GM18526 (cell line): ENCODE data around the gene SDK1.

Source experiments
- POLR2A ChIP-seq: IDR thresholded peaks from 3 replicates; pipeline ENCODE4 v1.6.1; 2011; ENCODE audit not compliant: insufficient read length; ENCODE audit errors: extremely low read depth

SDK1 gene

GRCh38 chr7:4018601-4019316, 717.7 kb downstream of the SDK1 start:
- TF ChIP-seq POLR2A = no peak

DNA sequence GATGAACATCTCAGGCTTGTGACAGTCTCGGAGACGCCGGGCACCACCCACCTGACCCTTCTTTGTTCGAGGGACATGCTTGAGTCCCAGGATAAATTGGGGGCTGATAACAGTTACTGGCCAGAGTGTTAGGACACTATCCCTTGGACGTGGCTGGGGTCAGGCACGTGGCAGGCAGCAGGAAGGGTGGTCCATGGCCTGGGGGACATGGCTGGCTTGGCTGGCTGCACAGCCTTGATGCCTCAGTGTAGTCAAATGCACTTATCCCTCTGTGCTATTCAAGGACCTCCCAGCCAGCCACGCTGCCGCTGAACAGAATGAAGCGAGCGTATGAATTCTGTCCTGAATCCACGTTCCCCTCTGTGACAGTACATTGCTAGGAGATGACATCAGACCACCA, 719.0 kb downstream of the SDK1 start:
- no peak for TF ChIP-seq POLR2A

GRCh38 chr7:4021413-4021812, 720.4 kb downstream of the SDK1 start:
- no peak for TF ChIP-seq POLR2A

- no peak for TF ChIP-seq POLR2A
These were observed 721.2 kb downstream of the SDK1 start for GRCh38 chr7:4022265-4022664.

DNA sequence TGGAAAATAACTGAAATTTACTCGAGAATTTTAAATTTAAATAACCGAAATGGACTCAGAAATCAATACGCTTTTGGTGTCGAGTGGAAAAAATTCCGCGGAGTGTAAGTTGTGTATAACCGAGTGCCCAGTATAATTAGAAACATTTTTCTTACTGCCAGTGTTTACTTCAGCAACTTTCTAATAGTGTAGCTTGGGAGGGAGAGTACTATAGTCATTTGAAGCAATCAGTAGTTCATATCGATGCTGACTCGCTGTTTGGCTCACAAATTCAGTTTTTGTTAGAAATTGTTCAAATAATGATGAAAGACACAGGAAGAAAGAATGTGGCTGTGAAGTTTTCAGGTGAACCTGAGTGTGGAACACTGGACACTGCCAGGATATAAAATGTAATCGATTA, 722.5 kb downstream of the SDK1 start:
- TF ChIP-seq POLR2A = no peak

DNA sequence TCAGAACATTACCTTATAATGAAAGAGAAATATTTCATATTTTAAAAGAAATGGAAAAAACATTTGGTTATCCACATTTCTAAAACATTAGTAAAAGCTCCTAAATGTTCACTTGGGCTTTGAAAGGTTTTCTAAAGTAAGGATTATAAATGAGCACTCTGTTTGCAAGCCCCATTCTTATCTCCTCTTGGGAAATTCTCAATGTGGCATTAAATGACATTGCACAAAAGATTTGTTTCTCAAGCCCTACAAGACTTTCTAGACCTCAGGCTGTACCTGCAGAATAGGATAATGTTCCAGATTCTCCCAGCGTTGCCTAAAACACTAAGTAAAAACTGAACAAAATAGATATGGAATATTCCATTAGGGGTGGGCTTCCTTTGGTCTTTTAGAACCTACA, 723.1 kb downstream of the SDK1 start:
- no peak for TF ChIP-seq POLR2A

- no peak for TF ChIP-seq POLR2A
These were observed 723.8 kb downstream of the SDK1 start for GRCh38 chr7:4024806-4025205.

DNA sequence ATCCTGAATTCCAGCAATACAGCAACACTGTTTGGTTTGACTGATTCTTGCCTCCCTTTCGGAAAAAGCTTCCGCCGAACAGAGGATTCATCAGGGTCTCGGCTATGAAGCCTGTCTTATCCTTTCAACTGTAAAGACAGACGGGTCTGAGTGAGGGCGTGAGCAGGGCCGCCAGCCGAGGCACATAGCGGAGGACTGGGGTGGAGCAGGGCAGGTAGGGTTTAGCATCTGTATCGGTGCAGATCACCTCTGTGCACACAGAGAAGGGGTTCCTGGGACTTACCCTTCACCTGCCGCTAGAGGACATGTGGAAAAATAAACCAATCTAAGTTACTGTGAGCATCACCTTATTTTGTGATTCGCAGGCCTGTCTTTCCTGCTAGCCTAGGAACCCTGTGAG, 724.2 kb downstream of the SDK1 start:
- no peak for TF ChIP-seq POLR2A

GRCh38 chr7:4025694-4026615, 724.9 kb downstream of the SDK1 start:
- no peak for TF ChIP-seq POLR2A

DNA sequence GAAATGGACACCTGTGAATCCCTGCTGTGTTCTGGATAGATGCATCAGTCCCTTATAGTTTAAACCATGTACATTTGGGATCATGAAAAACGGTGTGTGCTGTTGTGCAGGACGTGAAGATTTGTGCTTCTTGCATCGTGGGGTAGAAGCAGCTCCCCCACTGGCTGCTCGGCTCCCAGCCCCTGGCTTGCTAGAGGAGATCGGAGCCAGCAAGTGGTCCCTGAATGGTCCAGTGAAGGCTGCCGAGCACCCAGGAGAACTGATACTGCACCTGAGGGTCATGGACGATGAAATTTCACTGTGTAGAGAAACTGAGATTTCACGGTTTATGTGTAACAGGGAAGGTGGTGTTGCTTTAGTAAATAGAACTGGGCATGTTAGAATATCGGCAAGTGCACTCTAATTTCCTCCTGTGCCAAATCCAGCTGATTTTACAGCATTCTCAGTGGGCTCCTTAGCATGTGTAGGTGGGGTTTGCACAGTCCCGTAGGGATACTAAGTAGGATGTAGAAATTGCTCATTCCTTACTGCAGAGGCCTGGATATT, 726.0 kb downstream of the SDK1 start:
- no peak for TF ChIP-seq POLR2A

GRCh38 chr7:4028221-4028620, 727.2 kb downstream of the SDK1 start:
- TF ChIP-seq POLR2A = no peak

- no peak for TF ChIP-seq POLR2A
These were observed 728.9 kb downstream of the SDK1 start for GRCh38 chr7:4029941-4030340.

DNA sequence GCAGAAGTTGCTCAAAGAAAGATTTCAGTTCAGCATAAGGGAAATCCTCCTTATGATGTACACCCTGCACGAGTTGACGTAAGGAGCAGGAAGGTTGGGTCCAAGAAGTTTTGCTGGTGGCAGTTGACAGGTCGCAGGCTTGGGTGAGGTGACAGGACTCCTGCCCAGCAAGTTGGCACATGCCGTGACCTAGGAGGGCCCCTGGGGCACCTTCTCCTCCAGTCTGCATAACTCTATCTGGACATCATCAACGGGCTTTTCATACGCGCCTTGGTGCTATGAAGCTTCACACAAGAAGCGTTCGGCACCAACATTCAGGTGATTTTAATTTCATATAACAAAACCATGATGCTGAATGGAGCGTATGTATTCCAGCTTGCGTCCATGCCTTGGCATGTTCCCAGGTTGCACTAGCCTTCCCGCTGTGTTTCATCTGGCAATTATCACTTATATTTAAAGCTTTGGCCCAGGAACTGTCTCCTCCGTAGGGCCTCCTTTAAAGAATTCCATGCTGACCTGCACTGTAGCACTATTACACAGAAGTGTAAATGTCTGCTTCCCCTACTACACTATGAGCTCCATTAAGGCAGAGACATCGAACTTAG, 729.4 kb downstream of the SDK1 start:
- TF ChIP-seq POLR2A = no peak

DNA sequence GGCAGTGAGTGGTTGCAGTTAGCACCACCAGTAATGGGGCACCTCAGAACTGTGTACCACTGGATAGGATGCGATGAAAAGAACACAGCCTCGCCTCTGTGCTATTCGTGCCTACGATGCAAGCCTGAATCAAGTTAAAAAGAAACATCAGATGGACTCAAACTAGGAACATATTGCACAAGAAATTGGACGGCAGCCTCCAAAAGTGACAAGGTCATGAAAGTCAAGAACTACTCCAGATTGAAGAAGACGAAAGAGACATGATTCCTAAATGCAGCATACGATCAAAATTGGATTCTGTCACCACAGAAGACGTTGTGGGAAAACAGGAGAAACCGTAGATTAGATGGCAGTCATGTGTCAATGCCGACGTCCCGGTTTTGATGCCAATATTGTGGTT, 732.9 kb downstream of the SDK1 start:
- TF ChIP-seq POLR2A = no peak

DNA sequence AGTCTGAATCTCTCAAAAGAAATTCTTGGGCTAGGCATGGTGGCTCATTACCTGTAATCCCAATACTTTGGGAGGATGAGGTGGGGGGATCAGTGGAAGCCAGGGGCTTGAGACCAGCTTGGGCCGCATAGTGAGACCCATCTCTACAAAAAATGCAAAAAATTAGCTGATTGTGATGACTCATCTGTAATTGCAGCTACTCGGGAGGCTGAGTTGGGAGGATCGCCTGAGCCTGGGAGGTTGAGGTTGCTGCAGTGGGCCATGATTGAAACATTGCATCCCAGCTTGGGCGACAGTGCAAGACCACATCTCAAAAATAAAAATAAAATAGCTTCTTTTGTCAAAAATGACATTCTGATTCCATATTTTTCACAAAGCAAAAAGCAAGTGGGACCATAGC, 736.3 kb downstream of the SDK1 start:
- TF ChIP-seq POLR2A = no peak

DNA sequence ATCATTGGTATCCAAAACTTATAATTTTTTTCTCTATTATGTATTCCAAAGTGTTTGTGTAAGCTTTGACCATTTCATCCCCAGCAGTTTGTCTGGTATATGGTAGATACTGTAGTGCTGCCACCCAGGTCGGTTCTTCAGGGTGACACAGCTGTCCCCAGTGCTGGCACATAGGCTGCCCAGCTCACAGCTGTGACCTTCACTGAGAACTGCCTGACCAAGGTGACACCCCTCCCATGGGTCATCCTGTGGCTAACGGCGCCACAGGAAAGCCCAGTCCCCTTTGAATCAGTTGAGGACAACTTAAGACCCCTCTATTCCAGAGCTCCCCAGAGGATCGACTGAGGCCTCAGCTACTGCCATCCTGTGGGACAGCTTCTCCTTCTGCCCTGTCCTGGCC, 736.8 kb downstream of the SDK1 start:
- TF ChIP-seq POLR2A = no peak
